RWPE1 (cell line): ENCODE data around the gene WDPCP.
"Not testable (repeated sequence)": the region's sequence is repeated elsewhere in the genome, so short reads cannot be mapped to it uniquely, and the experiment has no call there.

Experiments
- CTCF ChIA-PET: fragments of 350-600 bp; sonication (Branson Sonifier 250); formaldehyde crosslinking; extraction: SDS; loops from one replicate; lab custom pipeline; 2021; lab: Yijun Ruan, JAX
- POLR2A ChIA-PET: fragments of 400-600 bp; formaldehyde crosslinking; extraction: SDS; loops from one replicate; lab custom pipeline; 2020; ENCODE audit warnings: antibody characterized with exemption; ENCODE audit not compliant: low non-redundant PET; lab: Yijun Ruan, JAX
- DNase-seq: peaks from one replicate; pipeline ENCODE4 v3.0.0; 2012; ENCODE audit warnings: low spot score
- H3K27ac ChIP-seq: fragments of 450-650 bp; 2 replicates; pipeline ENCODE4 v1.5.1; 2017
- TF ChIP-seq, protein P1 (sequence below): fragments of 450-650 bp; conservative IDR thresholded peaks from 2 replicates; pipeline ENCODE4 v1.5.1; 2017; ENCODE audit warnings: low read depth, mild to moderate bottlenecking

The WDPCP gene

DNA sequence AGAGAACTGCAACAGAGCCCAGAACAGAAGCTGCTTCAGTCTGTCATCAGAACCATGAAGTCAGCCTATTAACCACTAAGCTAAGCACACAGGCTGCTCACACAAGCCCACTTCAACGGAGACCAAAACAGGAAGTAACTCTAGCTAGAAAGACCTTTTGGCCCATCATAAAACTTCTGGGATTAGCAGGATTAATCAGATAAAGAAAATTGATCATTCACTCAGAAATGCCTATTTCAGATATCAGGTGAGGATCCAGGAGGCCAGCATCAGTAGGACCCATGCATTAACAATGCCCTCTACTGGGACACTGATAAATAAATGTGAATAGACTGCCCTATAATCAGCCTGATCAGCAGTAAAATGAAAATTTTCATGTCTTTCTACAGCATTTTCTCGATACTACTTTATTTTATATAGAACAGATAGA lies 101.4 kb downstream of the WDPCP start:
- CTCF ChIA-PET: interaction anchor here (0.6 to 1.5 kb wide), 4 partner anchors 19 to 451 kb away, joined by 3 to 8 read pairs (median 5); no protein-coding TSS in a partner anchor
- TF ChIP-seq, protein P1, sequence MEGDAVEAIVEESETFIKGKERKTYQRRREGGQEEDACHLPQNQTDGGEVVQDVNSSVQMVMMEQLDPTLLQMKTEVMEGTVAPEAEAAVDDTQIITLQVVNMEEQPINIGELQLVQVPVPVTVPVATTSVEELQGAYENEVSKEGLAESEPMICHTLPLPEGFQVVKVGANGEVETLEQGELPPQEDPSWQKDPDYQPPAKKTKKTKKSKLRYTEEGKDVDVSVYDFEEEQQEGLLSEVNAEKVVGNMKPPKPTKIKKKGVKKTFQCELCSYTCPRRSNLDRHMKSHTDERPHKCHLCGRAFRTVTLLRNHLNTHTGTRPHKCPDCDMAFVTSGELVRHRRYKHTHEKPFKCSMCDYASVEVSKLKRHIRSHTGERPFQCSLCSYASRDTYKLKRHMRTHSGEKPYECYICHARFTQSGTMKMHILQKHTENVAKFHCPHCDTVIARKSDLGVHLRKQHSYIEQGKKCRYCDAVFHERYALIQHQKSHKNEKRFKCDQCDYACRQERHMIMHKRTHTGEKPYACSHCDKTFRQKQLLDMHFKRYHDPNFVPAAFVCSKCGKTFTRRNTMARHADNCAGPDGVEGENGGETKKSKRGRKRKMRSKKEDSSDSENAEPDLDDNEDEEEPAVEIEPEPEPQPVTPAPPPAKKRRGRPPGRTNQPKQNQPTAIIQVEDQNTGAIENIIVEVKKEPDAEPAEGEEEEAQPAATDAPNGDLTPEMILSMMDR: no peak; the same call in 1 of the 2 replicates
- no peak for DNase-seq
- POLR2A ChIA-PET: no interaction called here
- H3K27ac ChIP-seq: no peak overlapping the region

DNA sequence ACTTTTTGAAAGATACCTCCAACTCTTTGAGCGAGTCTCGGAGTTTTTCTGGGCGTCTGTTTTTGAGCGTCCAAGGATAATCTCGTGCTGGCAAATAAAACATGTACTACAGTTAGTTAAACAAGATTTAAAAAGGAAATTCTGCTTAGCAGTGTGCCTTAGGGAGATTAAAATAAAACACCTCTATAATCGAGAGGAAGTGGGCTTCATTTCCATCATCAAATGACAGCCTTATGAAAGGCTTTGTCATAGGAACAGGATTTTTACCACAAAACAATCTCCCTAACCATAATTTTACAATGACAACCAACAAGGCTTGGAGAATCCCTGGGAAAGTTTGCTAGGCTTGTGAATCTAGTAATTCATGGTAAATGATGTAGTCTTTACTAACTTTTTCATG lies 103.4 kb downstream of the WDPCP start:
- TF ChIP-seq, protein P1: no peak
- DNase-seq: no peak
- POLR2A ChIA-PET: no interaction called here
- no peak overlapping the region for H3K27ac ChIP-seq
- CTCF ChIA-PET: interaction anchor here (0.7 kb wide), 1 partner anchor 428 kb away, joined by 3 read pairs; no protein-coding TSS in a partner anchor

DNA sequence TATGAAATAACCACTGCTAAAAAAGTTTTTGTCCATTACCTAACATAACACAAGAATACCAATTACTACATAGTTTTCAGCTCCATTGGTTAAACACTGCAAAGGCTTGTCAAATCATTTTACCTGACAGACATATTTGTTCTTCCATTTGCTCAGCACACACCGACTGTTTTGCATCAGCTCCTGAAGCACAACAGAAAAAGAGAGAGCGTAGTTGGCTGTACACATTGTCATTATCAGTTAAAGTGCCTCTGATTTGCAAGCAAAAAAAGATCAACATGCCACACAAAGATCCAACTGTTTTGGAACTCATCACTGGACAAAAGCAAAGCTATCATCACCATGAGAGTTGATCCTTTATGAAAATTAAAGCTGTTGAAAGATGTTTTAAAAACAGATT lies 103.8 kb downstream of the WDPCP start:
- CTCF ChIA-PET: interaction anchor here (0.7 kb wide), 1 partner anchor 428 kb away, joined by 3 read pairs; no protein-coding TSS in a partner anchor

DNA sequence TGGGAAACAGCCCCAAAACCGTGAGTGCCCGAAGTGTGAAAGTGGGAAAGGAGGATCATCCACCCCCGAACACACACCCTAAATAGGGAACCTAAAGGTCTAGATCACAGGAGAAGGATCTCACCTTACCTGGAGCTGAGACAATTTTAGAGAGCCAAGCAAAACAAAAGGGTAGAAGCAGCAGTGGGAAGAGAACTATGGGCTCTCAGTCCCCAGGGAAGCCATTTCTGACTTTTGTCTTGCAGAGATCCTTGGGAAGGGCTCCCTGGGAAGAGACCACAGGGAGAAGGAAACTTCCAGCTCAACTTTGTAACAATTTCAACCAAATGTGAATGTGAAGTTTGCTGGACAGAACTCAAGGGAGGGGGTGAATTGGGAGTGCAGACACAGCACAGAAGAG lies 110.6 kb downstream of the WDPCP start:
- POLR2A ChIA-PET: no interaction called here
- no peak overlapping the region for H3K27ac ChIP-seq
- CTCF ChIA-PET: no interaction called here
- no peak for DNase-seq
- TF ChIP-seq, protein P1: no peak

More for the DNA sequence above, 103.8 kb downstream of the WDPCP start:
- POLR2A ChIA-PET: no interaction called here
- no peak for DNase-seq
- TF ChIP-seq, protein P1: no peak
- H3K27ac ChIP-seq: no peak overlapping the region

DNA sequence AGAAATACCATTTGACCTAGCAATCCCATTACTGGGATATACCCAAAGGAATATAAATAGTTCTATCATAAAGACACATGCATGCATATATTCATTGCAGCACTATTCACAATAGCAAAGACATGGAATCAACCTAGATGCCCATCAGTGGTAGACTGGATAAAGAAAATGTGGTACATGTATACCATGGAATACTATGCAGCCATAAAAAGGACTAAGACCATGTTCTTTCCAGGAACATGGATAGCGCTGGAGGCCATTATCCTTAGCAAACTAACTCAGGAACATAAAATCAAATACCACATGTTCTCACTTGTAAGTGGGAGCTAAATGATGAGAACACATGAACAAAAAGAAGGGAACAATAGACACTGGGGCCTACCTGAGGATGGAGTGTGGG lies 119.0 kb downstream of the WDPCP start:
- DNase-seq, POLR2A ChIA-PET, H3K27ac ChIP-seq: not testable (repeated sequence)
- CTCF ChIA-PET: interaction anchor here (0.6 kb wide), 1 partner anchor 1988 kb away, joined by 4 read pairs; no protein-coding TSS in a partner anchor

DNA sequence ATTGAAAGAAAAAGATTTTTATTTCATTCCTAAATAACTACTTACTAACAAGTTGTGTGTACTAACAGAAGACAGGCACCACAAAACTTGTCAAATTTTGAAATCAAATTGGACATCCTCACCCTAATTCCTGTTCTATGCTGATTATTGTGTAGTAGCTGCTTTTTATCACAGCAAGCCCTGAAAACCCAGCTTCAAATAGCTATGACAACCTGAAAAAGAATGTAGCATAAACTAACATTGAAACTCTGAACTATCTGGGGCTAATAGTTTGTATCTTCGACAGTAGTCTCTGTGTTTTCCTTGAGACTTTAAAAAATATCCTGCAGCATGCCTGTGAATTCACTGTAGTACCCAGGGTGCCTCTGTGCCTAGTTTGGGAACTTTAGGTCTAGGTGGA lies 122.6 kb downstream of the WDPCP start:
- H3K27ac ChIP-seq: no peak overlapping the region
- DNase-seq: no peak
- ChIA-PET POLR2A (no interaction called here), CTCF (no interaction called here)
- TF ChIP-seq, protein P1: no peak

DNA sequence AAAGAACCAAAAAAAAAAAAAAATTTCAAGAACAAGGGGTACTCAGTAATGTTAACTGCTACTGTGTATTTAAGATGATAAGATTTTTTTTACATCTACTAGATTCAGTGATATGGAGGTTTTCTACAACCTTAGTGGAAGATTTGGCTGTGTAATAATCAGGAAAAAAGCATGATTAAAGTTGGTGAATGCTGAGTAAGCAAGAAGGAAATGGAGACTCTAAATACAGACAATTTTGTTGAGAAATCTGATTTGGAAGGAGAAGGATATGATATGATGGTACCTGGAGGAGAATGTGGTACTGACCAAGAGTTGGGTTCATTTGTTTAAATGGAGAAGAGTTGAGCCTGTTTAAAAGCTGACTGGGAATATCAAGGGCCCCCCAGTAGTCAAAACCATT lies 125.1 kb downstream of the WDPCP start:
- TF ChIP-seq, protein P1: no peak
- ChIA-PET CTCF (interaction anchor here (0.5 to 0.7 kb wide), 2 partner anchors 86 to 212 kb away, joined by 3 read pairs; no protein-coding TSS in a partner anchor), POLR2A (no interaction called here)
- DNase-seq: no peak
- no peak overlapping the region for H3K27ac ChIP-seq
